ENCODE data around the gene IGFLR1.

DNA sequence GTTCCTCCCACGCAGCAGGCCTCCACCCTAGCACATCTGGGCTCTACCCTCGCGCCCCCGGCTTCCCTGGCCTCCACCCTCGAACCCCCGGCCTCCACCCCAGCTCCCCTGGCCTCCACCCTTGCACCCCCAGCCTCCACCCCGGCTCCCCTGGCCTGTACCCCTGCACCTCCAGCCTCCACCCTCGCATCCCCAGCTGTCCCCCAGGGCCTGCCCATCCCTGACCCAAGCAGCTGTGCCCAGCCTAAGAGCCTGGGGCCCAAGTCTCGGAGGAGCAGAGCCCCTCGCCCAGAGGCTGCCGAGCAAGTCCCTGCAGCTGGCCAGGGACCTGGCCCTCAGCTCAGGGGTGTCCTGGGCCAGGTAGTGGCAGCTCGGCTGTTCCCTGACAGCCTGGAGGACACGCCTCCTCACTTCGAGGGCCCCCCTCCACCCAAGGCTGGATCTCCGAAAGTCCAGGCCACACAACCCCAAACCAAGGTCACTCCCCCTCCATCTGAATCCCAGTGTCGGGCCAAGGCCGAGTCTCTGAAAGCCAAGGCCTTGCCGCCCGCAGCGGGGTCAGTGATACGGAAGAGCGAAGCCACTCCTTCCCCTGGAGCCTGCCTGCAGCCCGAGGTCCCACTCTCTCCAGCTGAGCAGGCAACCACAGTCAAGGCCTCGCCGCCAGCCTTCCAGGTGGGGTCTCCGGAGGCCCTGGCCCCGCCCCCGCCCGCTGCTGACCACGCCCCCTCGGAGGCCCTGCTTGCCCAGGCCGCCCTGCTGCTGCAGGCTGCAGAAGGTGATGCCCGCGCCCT lies 25.2 kb upstream of the IGFLR1 start:
- no peak for TF ChIP-seq FOXM1 (IDR thresholded peaks at IDR 0.05; ENCODE audit: borderline replicate concordance, low read depth)
- no peak for TF ChIP-seq EP300 (IDR thresholded peaks at IDR 0.05; ENCODE audit: borderline replicate concordance)
- TF ChIP-seq EGR1 (IDR thresholded peaks at IDR 0.05): 0 out of 2 replicates have a peak, but pooled peaks have one; percentile 18
- TF ChIP-seq REST (IDR thresholded peaks at IDR 0.05; ENCODE audit: low read depth): no peak
- TF ChIP-seq YY1 (IDR thresholded peaks at IDR 0.05; ENCODE audit: low read depth): no peak
